AG04450 (cell line): ENCODE measurements around the gene ARHGEF3. TPM values are rescaled to one million over a fixed set of nuclear protein-coding genes. Genes with fewer than 3 reads are reported as not detected.
A peak's percentile ranks its signal among the peaks of the same experiment; 100 is the strongest.

Experiments
- CTCF ChIA-PET: fragments of 300-600, 350-600 bp; formaldehyde crosslinking; extraction: SDS; loops from one replicate; lab custom pipeline; 2022; ENCODE audit warnings: antibody characterized with exemption, inconsistent platforms; lab: Charles Lee
- POLR2A ChIA-PET: fragments of 350-600 bp; formaldehyde crosslinking; extraction: SDS; loops from one replicate; lab custom pipeline; 2021; ENCODE audit warnings: antibody characterized with exemption, inconsistent platforms; lab: Yijun Ruan, JAX
- DNase-seq: peaks from one replicate; pipeline ENCODE4 v3.0.0-alpha.2; 2011; ENCODE audit warnings: low read depth, low spot score
- H3K27ac ChIP-seq: one replicate; pipeline ENCODE4 v1.5.1; 2012; ENCODE audit warnings: low read depth, low read length, control low read depth
- H3K27me3 ChIP-seq: one replicate; pipeline ENCODE4 v1.6.0; 2012; ENCODE audit warnings: low read length; ENCODE audit not compliant: control insufficient read depth, insufficient read depth
- H3K4me3 ChIP-seq: 2 replicates; pipeline ENCODE4 v1.5.1; 2011; ENCODE audit warnings: mild to moderate bottlenecking, low read depth, low read length, control low read depth
- H3K9me3 ChIP-seq: 2 replicates; pipeline ENCODE4 v1.5.1; 2012; ENCODE audit warnings: low read length; ENCODE audit not compliant: control insufficient read depth, insufficient read depth
- CTCF ChIP-seq: IDR thresholded peaks from 2 replicates; pipeline ENCODE4 v1.5.1; 2011; ENCODE audit warnings: low read depth, low read length, control low read depth, inconsistent platforms
- polyA plus RNA-seq: library from polyadenylated mRNA; depleted of rRNA; stranded (reverse); fragments of >200 nt; gene quantifications from 2 replicates; pipeline ENCODE4 v1.2.3, GENCODE V29; 2011

ARHGEF3 gene
- polyA plus RNA-seq, 1 experiment = 5.6 TPM

- H3K9me3 ChIP-seq = no peaks in the 10 kb centered on the region; the same call in 1 of the 2 replicates
- POLR2A ChIA-PET = no interaction called here
- DNase-seq = no peak
- CTCF ChIA-PET = interaction anchor here (0.7 to 6.8 kb wide), 7 partner anchors 8 to 499 kb away, joined by 3 to 179 read pairs (median 25); no protein-coding TSS in a partner anchor
- peak overlapping the region; percentile 69; the same call in 1 of the 2 replicates for H3K4me3 ChIP-seq
- TF ChIP-seq CTCF = no peak
- no peak overlapping the region for H3K27ac ChIP-seq
- H3K27me3 ChIP-seq = peaks cover 4% of the 10 kb centered on the region
Observed at GRCh38 chr3:56802378-56802745, 613 bp upstream of the ARHGEF3 start.

- no peaks in the 10 kb centered on the region; the same call in 1 of the 2 replicates for H3K9me3 ChIP-seq
- H3K27ac ChIP-seq = no peak overlapping the region
- peak overlapping the region; percentile 69 for H3K4me3 ChIP-seq
- peaks cover 4% of the 10 kb centered on the region for H3K27me3 ChIP-seq
- CTCF ChIA-PET = interaction anchor here (0.6 to 6.8 kb wide), 20 partner anchors 10 to 518 kb away, joined by 3 to 179 read pairs (median 13); no protein-coding TSS in a partner anchor
- TF ChIP-seq CTCF = no peak
- POLR2A ChIA-PET = interaction anchor here (1.4 kb wide), 1 partner anchor 186 kb away, joined by 3 read pairs; no protein-coding TSS in a partner anchor
- no peak for DNase-seq
Observed at GRCh38 chr3:56800832-56801661, 702 bp downstream of the ARHGEF3 start.

- H3K9me3 ChIP-seq = no peaks in the 10 kb centered on the region; the same call in 1 of the 2 replicates
- DNase-seq = no peak
- POLR2A ChIA-PET = interaction anchor here (0.6 to 1.5 kb wide), 2 partner anchors 62 to 189 kb away, joined by 3 read pairs; no protein-coding TSS in a partner anchor
- H3K4me3 ChIP-seq = no peak overlapping the region
- H3K27me3 ChIP-seq = peaks cover 4% of the 10 kb centered on the region
- CTCF ChIA-PET = interaction anchor here (0.6 to 6.8 kb wide), 45 partner anchors 11 to 421 kb away, joined by 3 to 179 read pairs (median 5); no protein-coding TSS in a partner anchor
- no peak for TF ChIP-seq CTCF
- H3K27ac ChIP-seq = no peak overlapping the region
Observed at GRCh38 chr3:56800130-56800831, 1.5 kb downstream of the ARHGEF3 start.

- Histone ChIP-seq H3K4me3 (no peak overlapping the region), H3K27ac (no peak overlapping the region), H3K27me3 (peaks cover 4% of the 10 kb centered on the region), H3K9me3 (no peaks in the 10 kb centered on the region; the same call in 1 of the 2 replicates)
- POLR2A ChIA-PET = interaction anchor here (0.6 to 1.5 kb wide), 2 partner anchors 63 to 190 kb away, joined by 3 read pairs; no protein-coding TSS in a partner anchor
- DNase-seq = no peak
- peak; percentile 47 for TF ChIP-seq CTCF
- CTCF ChIA-PET = interaction anchor here (0.5 to 6.8 kb wide), 55 partner anchors 10 to 422 kb away, joined by 3 to 179 read pairs (median 4); no protein-coding TSS in a partner anchor
Observed at GRCh38 chr3:56799251-56799882, 2.4 kb downstream of the ARHGEF3 start.
